ENCODE results near the gene CASR. TPM values are rescaled to one million over a fixed set of nuclear protein-coding genes. Genes with fewer than 3 reads are reported as not detected.

CASR gene
- total RNA-seq, 1 experiment from 2014 or later = 0.02 TPM

- Histone ChIP-seq H3K56ac (ENCODE audit: insufficient read length, low read depth, low read length) (no peak overlapping the region), H3K79me1 (ENCODE audit: insufficient read depth, low read depth, low read length, poor library complexity, severe bottlenecking) (no peaks in the 10 kb centered on the region), H3K18ac (ENCODE audit: insufficient read length, low read depth, low read length) (no peak overlapping the region), H3K4ac (ENCODE audit: low read depth, low read length) (no peak overlapping the region), H2BK12ac (ENCODE audit: insufficient read length, low read depth, low read length) (no peak overlapping the region), H4K20me1 (ENCODE audit: control insufficient read depth, insufficient read depth, insufficient read length) (no peaks in the 10 kb centered on the region), H3K23ac (ENCODE audit: insufficient read length, low read depth, low read length) (no peak overlapping the region), H3K4me1 (ENCODE audit: insufficient read depth, low read length) (no peaks in the 10 kb centered on the region), H2BK20ac (ENCODE audit: low read depth, low read length, poor library complexity, severe bottlenecking) (no peak overlapping the region), H4K8ac (replicated peaks; ENCODE audit: insufficient read length, low read depth, low read length) (no peak overlapping the region), H3K9ac (ENCODE audit: extremely low read depth, insufficient read length, low read length) (no peak overlapping the region), H2AK5ac (ENCODE audit: insufficient read length, low read length) (no peak overlapping the region), H2AFZ (ENCODE audit: low read length) (no peak overlapping the region), H3K14ac (ENCODE audit: insufficient read depth, low read length) (no peak overlapping the region), H3K23me2 (ENCODE audit: insufficient read length, low read depth, low read length, poor library complexity, severe bottlenecking) (no peaks in the 10 kb centered on the region), H3T11ph (ENCODE audit: low read length) (no peak overlapping the region), H3K27me3 (ENCODE audit: insufficient read depth, low read length) (no peaks in the 10 kb centered on the region), H3K4me2 (ENCODE audit: insufficient read depth, insufficient read length, low read length) (no peak overlapping the region), H3K9me3 (ENCODE audit: control insufficient read depth, low read depth, low read length) (no peaks in the 10 kb centered on the region), H4K91ac (ENCODE audit: insufficient read length, low read depth, low read length) (no peak overlapping the region), H2BK5ac (ENCODE audit: insufficient read length, low read length) (no peak overlapping the region), H2BK120ac (ENCODE audit: low read depth, low read length, poor library complexity, severe bottlenecking) (no peak overlapping the region), H4K5ac (ENCODE audit: insufficient read length, low read depth, low read length) (no peak overlapping the region), H3K79me2 (ENCODE audit: insufficient read depth, low read length) (no peaks in the 10 kb centered on the region), H2BK15ac (ENCODE audit: low read depth, low read length) (no peak overlapping the region), H3K27ac (ENCODE audit: insufficient read length, low read depth, low read length) (no peak overlapping the region)
- DNase-seq = no peak
- Mint-ChIP-seq H3K27ac (no peak overlapping the region), H3K27me3 (ENCODE audit: low read depth) (no peaks in the 10 kb centered on the region), H3K4me3 (no peak overlapping the region), H3K9me3 (no peaks in the 10 kb centered on the region; a peak in 1 of 5 replicates), H3K4me1 (peaks cover 5 to 7% of the 10 kb centered on the region in 2 experiments), H3K36me3 (ENCODE audit: insufficient read depth in 1 of 3, low read depth in 3 of 3) (no peaks in the 10 kb centered on the region)
- no CpG with 5 or more reads among the region's 3 CpGs for WGBS (ENCODE audit: extremely low coverage, insufficient read length, low lambda C conversion rate)
- no peak for TF ChIP-seq CTCF (conservative IDR thresholded peaks at IDR 0.05)
These were observed 82.5 kb downstream of the CASR start for GRCh38 chr3:122265957-122266356.
